ENCODE measurements around the gene SCGB1C1. TPM values are rescaled to one million over a fixed set of nuclear protein-coding genes. Genes with fewer than 3 reads are reported as not detected.

The SCGB1C1 gene
- total and polyA plus RNA-seq, 9 donors, result not detected

DNA sequence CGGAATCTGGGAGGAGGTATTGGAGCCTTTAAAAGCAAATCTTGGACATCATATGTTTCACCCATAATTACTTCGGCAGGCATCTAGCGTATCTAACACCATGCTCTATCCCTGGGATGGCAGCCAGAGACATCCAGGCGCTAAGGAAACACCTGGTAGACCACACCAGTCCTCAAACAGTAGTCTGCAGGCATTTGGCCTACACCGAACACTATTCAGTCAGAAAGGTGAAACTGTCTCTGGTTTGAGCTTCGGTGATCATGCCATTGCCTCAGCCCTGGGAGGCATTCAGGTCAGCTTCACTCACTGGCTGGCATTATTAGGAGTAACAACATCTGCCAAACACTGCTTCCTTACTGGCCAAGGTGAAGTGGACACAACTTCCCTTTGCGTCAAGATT lies 31.5 kb downstream of the SCGB1C1 start:
- Histone ChIP-seq H3K4me1 (ENCODE audit: insufficient read depth) (no peaks in the 10 kb centered on the region), H3K27ac (no peak overlapping the region), H3K4me3 (no peak overlapping the region), H3K9me3 (no peaks in the 10 kb centered on the region), H3K27me3 (no peaks in the 10 kb centered on the region), H3K36me3 (no peaks in the 10 kb centered on the region)
- intact Hi-C loops (cut with DNase I), result no loop called here
- 81 to 88% (median 83%) methylated on average over 7 of the region's 7 CpGs for WGBS, 3 donors
- no peak for TF ChIP-seq POLR2A (IDR thresholded peaks at IDR 0.05)
- TF ChIP-seq, protein P1, sequence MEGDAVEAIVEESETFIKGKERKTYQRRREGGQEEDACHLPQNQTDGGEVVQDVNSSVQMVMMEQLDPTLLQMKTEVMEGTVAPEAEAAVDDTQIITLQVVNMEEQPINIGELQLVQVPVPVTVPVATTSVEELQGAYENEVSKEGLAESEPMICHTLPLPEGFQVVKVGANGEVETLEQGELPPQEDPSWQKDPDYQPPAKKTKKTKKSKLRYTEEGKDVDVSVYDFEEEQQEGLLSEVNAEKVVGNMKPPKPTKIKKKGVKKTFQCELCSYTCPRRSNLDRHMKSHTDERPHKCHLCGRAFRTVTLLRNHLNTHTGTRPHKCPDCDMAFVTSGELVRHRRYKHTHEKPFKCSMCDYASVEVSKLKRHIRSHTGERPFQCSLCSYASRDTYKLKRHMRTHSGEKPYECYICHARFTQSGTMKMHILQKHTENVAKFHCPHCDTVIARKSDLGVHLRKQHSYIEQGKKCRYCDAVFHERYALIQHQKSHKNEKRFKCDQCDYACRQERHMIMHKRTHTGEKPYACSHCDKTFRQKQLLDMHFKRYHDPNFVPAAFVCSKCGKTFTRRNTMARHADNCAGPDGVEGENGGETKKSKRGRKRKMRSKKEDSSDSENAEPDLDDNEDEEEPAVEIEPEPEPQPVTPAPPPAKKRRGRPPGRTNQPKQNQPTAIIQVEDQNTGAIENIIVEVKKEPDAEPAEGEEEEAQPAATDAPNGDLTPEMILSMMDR (IDR thresholded peaks at IDR 0.05), result no peak
- TF ChIP-seq EP300 (IDR thresholded peaks at IDR 0.05), result no peak
- DNase-seq, result no peak

DNA sequence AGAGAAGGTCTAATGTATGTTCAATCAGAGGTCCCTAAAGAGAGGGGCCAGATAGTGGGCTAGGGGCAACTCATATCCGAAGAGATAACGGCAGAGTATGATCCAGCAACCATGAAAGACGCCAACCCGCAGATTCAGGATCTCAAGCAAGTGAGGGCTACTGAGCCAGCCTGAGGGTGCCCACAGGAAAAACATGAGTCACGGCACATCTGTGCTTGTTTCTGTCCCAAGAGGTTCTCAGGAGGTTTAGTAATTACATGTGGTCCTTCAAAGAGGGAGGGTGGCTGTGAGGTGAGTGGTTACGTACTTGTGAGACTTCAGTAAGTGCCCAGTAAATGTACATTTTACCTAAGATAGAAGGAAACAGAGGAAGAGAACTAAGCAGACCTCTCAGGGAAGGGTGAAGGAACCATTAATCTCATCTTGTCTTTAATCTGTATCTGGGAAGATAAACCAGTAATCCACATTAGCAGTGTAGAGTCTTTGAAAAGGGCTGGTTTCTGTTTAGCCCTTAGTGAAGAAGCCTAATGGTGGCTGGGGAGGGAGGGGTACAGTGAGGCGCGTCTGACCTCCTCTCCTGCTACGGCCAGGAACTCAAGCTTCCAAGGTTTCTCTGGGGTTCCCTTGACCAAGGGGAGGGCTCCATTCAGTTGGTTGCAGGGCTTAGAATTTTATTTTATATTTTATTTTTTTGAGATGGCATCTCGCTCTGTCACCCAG lies 33.0 kb downstream of the SCGB1C1 start:
- no peak for TF ChIP-seq POLR2A (IDR thresholded peaks at IDR 0.05)
- TF ChIP-seq, protein P1 (IDR thresholded peaks at IDR 0.05), result no peak
- TF ChIP-seq EP300 (IDR thresholded peaks at IDR 0.05), result no peak
- 91 to 94% (median 93%) methylated on average over 10 of the region's 10 CpGs for WGBS, 3 donors
- Histone ChIP-seq H3K9me3 (no peaks in the 10 kb centered on the region), H3K27me3 (no peaks in the 10 kb centered on the region), H3K4me1 (ENCODE audit: insufficient read depth) (no peaks in the 10 kb centered on the region), H3K27ac (no peak overlapping the region), H3K4me3 (no peak overlapping the region), H3K36me3 (no peaks in the 10 kb centered on the region)
- intact Hi-C loops (cut with DNase I), result no loop called here
- DNase-seq, result no peak

DNA sequence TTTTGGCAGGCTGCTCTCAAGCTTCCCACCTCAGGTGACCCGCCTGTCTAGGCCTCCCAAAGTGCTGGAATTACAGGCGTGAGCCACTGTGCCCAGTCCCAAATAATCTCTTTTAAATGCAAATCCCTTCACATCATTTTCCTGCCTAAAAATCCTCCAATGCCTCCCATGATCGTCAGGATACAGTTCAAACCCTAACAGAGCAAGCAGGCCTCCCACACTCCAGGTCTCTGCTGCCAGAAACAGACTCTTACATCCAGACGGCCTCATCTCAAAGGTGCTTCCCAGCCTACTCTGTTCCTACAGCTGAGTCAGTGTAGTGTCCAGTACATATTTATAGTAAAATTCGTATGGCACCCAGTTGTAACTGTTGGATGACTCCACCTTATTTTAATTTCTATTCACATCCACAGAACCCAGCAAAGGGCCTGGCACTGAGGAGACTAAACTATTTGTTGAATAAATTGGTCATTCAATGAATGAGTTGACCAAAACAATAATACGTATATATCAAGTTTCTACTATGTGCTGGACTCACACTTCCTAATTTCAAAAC lies 35.0 kb downstream of the SCGB1C1 start:
- WGBS, 3 donors, result 80 to 86% (median 81%) methylated on average over 6 of the region's 6 CpGs

GRCh38 chr11:230431-230830 lies 37.6 kb downstream of the SCGB1C1 start:
- no peaks in the 10 kb centered on the region for H3K9me3 ChIP-seq
- TF ChIP-seq POLR2A (IDR thresholded peaks at IDR 0.05) (no peak), EP300 (IDR thresholded peaks at IDR 0.05) (no peak)
- TF ChIP-seq, protein P1 (IDR thresholded peaks at IDR 0.05), result no peak
- intact Hi-C loops (cut with DNase I), result loop anchor here in 1 of 4 donors (10.0 kb wide), 1 partner anchor 74 kb away; the partner anchor contains the start of gene IFITM2
- no peaks in the 10 kb centered on the region for H3K36me3 ChIP-seq
- H3K4me1 ChIP-seq (ENCODE audit: insufficient read depth), result peaks cover 4% of the 10 kb centered on the region
- DNase-seq, result no peak
- H3K27ac ChIP-seq, result no peak overlapping the region
- no peaks in the 10 kb centered on the region for H3K27me3 ChIP-seq
- 91 to 95% (median 92%) methylated on average over 10 of the region's 10 CpGs for WGBS, 3 donors
- H3K4me3 ChIP-seq, result no peak overlapping the region

More for the DNA sequence above, 35.0 kb downstream of the SCGB1C1 start:
- Histone ChIP-seq H3K4me1 (ENCODE audit: insufficient read depth) (no peaks in the 10 kb centered on the region), H3K36me3 (no peaks in the 10 kb centered on the region), H3K27ac (no peak overlapping the region), H3K27me3 (no peaks in the 10 kb centered on the region), H3K9me3 (no peaks in the 10 kb centered on the region), H3K4me3 (no peak overlapping the region)
- no peak for DNase-seq
- intact Hi-C loops (cut with DNase I), result no loop called here
- TF ChIP-seq EP300 (IDR thresholded peaks at IDR 0.05), result no peak
- no peak for TF ChIP-seq POLR2A (IDR thresholded peaks at IDR 0.05)
- TF ChIP-seq, protein P1 (IDR thresholded peaks at IDR 0.05), result no peak

Measured in ovary (tissue), 9 donors.